GM18858 (cell line): ENCODE results near the gene MPND.

Experiments used
- ATAC-seq: cut with Tn5 transposase; IDR thresholded peaks from one replicate; pipeline ENCODE4 v1.9.1; 2021; ENCODE audit not compliant: unreplicated experiment

The MPND gene, protein sequence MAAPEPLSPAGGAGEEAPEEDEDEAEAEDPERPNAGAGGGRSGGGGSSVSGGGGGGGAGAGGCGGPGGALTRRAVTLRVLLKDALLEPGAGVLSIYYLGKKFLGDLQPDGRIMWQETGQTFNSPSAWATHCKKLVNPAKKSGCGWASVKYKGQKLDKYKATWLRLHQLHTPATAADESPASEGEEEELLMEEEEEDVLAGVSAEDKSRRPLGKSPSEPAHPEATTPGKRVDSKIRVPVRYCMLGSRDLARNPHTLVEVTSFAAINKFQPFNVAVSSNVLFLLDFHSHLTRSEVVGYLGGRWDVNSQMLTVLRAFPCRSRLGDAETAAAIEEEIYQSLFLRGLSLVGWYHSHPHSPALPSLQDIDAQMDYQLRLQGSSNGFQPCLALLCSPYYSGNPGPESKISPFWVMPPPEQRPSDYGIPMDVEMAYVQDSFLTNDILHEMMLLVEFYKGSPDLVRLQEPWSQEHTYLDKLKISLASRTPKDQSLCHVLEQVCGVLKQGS

DNA sequence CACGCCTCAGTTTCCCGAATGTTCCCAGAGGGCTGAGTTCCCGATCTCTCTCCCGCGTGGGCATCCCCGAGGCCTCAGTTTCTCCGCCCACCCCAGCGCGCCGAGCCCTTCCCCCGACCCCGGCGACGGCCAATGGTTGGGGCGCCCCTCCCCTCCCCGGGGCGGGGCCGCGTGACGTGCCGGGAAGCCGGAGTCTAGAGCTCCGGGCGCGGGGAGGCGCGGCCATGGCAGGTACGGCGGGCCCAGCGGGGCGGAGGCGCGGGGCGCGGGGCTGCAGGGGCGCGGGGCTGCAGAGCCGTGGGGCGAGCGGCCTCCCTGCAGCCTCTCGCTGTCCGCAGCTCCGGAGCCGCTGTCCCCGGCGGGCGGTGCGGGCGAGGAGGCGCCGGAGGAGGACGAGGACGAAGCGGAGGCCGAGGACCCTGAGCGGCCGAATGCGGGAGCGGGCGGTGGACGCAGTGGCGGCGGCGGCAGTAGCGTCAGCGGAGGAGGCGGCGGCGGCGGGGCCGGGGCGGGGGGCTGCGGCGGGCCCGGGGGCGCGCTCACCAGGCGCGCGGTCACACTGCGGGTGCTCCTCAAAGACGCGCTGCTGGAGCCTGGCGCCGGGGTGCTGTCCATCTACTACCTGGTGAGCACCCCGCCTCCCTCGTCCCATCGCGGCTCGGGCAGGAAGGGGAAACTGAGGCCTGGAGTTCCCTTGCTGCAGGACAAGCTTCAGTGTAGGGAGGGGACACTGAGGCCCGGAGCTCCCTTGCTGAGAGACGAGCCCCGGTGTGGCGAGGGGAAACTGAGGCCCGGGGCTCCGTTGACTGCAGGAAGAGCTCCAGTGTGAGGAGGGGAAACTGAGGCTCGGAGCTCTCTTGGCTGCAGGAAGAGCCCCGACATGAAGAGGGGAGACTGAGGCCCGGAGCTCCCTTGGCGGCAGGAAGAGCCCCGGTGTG is at the start of gene MPND:
Gene MPND, plus strand, starts transcription at position 193 of the 938 bp plus-strand sequence. Its CDS starts 32 bp downstream, at position 225.
- peak; percentile 31 for ATAC-seq

DNA sequence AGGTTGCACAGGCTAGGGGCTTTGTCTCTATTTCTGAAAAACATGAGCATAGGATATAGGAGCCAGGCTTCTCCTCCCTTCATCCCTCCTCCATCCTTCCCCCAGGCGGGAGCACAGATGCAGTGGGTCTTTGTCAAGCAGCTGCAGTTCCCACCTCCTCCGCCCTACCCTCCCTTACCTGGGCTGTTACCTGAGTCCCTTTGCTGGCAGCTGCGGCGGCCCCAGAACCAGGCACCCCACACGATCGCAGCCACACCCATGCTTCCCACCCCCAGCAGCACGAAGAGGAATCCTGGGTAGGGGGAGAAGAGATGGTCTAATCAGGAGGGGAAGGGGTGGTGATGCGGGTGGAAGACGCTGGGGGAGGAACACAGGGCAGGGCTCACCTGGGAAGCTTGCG is 49.0 kb upstream of the MPND start:
- no peak for ATAC-seq

DNA sequence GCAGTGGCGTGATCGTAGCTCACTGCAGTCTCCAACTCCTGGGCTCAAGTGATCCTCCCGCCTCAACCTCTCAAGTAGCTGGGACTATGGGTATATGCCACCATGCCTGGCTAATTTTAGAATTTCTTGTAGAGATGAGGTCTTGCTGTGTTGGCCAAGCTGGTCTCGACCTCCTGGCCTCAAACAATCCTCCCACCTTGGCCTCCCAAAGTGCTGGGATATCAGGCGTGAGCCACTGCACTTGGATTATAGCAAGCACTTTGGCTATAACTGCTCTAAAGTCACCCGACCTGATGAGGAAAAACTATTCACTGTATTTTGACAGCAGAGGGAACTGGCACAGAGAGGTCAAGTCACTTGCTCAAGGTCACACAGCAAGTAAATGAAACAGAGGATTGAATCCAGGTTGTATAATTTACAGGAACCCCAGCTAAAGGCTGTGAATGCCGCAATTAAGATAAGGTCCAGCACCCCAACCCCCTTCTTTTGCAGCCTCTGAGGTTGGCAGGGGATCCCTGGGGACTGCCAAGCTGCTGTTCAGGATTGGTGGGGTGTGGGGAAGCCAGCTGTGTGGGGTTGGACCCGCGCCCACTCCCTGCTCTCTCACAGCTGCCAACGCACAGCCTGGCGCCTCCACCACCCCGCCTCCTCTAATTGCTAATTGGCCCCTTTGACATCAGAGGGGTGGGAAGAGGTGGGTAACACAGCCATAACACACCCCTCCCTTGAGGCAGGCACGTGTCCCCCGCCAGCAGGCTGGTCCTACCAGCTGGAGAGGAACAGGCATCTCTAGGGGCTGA is 47.2 kb upstream of the MPND start:
- no peak for ATAC-seq

DNA sequence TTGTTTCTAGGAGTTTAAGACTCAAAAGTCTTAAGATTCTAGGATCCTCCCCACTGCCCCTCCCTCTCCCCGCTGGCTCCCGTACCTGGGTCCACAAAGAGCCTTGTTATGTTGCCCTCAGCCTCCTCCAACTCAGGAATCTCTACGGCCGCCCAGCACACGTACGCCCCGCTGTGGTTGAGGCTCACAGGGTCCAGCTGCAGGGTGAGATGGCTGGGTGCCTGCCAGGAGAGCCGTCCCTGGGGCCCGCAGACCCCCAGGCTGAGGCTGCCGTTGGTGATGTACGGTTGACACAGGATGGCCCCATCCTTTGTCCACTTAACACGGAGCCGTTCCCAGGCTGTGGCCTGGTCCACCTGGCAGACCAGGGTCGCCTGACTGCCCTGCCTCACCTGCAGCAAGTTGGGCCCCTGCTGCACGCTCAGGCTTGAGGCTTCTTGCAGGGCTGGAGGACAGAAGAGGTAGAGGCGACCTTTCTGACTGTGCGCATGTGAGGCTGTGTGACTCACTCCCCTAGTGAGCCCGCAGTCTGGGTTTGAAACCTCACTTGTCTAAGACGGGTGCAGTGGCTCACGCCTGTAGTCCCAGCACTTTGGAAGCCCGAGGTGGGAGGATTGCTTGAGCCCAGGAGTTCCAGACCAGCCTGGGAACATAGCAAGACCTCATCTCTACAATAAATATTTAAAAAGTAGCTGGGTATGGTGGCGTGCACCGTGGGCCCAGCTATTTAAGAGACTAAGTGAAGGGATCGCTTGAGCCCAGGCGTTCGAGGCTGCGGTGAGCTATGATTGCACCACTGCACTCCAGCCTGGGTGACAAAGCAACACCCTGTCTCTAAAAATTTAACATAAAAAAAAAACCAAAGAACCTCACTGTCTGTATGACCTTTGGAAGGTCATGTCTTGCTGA is 45.2 kb upstream of the MPND start:
- no peak for ATAC-seq

DNA sequence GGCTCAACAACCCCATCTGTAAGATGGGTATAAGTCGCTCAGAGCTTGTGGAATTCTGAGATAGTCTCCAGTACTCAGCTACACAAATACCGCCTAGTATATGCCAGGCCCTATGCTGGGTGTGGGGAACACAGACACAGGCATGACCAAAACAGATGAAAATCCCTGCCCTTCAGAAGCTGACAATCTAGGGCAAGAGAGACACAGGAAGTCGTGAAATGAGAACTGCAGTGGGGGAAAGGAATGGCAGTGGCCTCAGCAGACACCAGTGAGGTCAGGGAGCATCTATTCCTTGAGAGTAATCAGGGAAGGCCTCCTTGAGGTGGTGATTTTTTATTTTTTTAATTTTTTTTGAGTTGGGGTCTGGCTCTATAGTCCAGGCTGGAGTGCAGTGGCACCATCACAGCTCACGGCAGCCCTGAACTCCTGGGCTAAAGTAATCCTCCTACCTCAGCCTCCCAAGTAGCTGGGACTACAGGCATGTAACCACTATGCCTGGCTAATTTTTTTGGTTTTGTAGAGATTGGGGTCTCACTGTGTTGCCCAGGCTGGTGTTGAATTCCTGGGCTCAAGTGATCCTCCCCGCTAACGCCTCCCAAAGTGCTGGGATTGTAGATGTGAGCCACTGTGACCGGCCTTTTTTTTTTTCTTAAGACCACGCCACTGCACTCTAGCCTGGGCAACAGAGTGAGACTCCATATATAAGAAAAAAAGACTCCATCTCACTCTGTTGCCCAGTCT is 44.4 kb upstream of the MPND start:
- ATAC-seq = no peak

DNA sequence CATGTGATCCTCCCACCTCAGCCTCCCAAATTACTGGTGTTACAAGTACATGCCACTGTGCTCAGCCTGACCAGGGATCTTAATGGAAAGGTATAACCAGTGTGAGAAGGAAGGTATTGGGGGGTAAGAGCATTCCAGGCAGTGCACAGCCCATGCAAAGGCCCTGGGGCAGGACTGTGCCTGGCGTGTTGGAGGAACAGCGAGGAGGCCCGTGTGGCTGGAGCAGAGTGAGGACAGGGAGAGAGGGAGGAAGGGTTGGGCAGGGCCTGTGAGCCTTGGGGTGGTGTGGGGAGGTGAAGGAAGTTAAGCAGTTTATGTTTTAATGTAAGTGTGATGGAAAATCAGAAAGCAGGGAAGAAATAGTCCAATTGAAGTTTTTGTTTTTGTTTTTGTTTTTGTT is 42.8 kb upstream of the MPND start:
- no peak for ATAC-seq

DNA sequence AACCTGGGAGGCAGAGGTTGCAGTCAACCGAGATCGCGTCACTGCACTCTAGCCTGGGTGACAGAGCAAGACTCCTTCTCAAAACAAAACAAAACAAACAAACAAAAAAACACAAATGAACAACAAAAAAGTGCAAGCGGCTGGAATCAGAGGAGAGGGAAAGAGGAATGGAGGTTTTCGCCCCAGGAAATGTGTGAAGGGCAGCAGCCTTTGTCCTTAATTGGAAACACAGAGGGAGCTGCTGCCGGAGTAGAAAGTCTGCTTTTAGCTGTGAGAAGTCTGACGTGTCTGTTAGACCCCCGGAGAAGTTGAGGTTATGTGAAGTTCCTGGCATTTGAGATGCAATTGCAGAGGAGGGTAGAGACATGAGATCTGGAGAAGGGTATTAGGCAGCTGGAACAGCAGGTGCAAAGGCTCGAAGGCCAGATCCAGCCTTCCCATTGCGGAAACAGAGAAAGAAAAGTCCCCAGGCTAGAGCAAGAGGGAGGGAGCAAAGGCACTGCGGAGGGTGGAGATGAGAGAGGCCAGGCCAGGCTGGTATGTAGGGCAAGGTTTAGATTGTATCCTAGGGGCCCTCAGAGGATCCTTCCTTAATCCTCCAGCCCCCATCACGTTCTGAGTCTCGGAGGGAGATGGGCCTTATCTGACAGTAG is 41.6 kb upstream of the MPND start:
- no peak for ATAC-seq

DNA sequence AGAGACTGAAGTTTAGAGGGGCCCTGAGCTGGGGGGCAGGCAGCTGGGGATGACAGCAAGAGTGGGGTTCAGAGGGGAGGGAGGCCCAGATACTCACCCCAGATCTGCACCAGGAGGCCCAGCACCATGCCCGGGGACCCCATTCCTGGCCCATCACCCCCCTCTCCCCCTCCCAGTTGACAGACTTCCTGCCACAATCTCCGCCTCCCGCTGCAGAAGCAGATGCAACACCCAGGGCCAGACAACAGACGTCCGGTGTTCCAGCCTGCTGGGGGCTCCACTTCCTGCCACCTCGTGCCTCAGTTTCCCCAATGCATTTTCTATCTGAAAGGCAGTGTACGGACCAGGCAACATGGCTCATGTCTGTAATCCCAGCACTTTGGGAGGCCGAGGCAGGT is 41.1 kb upstream of the MPND start, which contains the start of gene TMIGD2:
Gene TMIGD2, minus strand, starts transcription at position 147 of the 398 bp plus-strand sequence. Its CDS starts 4 bp downstream, at position 143.
- ATAC-seq = no peak

DNA sequence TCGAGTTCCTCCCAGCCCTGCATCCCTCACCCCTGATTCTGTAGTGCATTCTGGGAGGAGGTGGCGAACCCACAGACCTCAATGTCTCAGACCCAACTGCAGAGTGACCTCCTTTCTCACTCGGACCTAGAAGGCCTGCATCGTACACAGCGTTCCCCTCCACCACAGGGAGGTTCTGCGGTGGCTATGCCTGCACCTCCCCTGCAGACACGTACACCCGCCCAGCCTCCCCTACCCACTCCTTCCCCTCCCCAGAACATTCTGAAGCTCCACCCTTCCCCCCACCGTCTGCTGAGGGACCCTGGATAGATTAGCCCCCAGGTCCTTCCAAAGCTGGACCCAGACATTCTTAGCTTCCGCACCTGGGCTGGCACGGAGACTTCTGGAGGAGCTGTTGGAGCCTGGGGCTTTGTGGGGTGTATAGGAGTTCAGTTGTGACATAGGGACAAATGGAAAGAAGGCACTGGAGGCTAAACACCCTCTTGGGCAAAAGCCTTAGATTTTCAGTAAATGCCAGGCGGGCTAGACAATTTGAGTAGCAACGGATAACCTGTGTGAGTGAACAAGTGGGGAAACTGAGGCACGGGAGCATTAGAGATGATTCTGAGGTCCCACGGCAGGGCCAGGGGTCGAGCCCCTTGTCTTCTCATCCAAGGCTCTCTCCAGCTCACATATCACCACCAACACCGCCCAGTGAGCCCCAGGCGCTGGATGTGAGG is 39.4 kb upstream of the MPND start:
- ATAC-seq = no peak

DNA sequence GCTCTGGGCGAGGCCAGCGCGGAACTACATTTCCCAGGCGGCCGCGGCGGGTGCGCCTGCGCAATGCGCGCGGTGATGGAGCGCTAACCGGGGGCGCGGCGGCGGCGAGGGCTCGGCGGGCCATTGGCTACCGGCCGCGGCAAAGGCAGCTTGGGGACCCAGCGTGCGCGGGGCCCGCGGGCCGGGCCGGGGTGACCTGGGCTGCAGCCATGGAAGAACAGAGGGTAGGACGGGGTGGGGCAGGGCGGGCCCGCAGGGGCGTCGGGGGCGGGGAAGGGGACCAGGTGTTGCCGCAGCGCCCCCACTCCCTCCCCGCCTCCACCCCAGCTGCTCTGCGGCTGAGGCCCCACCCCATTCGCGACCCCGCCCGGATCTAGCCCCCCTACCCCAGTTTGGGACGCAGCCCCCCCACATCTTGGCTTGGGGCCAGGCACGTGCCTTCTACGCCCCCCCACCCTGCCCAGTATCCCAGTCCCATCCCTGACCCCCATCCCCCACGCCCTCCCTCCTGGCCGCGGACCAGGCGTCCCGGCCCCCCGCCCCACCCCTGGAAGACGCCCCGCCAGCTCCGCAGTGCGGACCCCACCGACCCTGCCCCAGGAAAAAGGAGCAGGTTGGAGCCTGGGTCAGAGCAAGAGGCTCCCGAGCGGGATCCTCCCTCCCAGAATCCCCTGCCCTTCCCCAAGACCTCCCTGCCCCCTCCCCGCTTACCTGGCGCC is 38.7 kb upstream of the MPND start, which contains the start of gene FSD1:
Gene FSD1, plus strand, starts transcription at position 61 of the 719 bp plus-strand sequence. Its CDS starts 149 bp downstream, at position 210.
- ATAC-seq = no peak

DNA sequence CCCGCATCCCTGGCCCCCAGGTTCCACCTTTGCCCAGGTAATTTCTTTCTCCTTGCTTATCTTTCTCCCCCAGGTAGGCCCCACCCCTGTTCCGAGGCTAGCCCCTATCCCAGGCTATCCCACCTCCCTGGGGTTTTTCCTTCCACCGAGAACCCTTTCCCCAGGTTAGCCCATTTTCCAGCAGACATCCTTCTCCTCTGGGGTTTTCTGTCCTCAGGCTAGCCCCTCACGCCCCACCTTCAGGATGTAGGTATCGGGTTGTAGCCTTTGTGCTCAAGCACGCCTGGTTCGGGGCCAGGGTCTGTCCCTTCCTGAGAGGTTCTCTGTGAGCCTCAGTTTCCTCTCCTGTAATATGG is 38.1 kb upstream of the MPND start:
- no peak for ATAC-seq

DNA sequence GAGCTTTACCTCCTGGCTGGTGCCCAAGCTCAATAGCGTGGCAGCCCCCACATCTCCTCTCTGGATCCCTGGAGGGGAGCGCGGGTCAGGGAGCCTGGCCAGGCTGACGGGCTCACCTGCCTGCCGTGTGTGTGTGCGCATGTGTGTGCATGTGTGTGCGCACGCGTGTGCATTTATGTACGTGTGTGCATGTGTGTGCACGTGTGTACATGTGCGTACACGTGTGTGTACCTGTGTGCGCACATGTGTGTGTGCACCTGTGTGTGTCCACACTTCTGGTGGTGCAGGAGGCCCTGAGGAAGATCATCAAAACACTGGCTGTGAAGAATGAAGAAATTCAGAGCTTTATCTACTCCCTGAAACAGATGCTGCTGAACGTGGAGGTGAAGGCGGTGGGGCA is 37.7 kb upstream of the MPND start:
- ATAC-seq = no peak

DNA sequence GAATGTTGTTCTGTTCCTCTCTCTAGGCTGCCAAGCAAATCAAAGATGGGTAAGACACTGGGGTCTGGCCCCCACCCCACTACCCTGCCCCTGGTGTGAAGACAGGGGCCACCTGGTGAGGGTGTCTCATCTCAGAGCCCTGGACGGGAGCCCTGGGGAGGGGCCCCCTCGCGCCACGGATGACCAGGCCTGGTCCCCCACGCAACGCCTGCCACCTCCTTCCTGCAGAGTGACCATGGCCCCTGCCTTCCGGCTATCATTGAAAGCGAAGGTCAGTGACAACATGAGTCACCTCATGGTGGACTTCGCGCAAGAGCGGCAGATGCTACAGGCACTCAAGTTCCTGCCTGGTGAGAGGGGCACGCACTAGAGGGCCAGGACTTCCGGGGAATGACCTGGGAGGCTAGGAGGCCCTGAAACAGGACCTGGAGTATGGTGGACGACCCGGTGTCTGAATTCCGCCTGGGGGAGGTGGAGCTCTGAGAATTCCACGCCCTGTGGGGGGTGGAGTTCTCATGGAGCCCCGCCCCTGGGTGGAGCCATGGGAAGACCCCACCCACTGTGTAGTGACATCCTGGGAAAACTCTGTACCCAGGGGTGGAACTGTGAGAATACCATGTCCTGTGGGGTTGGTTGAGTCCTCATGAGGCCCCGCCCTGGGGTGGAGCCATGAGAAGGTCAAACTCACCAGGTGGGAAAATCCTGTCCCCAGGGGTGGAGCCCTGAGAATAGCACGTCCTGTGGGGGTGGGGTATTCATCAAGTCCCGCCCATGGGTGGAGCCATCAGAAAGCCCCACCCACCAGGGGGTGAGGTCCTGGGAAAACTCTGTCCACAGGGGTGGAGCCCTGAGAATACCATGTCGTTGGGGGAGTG is 32.9 kb upstream of the MPND start:
- no peak for ATAC-seq

DNA sequence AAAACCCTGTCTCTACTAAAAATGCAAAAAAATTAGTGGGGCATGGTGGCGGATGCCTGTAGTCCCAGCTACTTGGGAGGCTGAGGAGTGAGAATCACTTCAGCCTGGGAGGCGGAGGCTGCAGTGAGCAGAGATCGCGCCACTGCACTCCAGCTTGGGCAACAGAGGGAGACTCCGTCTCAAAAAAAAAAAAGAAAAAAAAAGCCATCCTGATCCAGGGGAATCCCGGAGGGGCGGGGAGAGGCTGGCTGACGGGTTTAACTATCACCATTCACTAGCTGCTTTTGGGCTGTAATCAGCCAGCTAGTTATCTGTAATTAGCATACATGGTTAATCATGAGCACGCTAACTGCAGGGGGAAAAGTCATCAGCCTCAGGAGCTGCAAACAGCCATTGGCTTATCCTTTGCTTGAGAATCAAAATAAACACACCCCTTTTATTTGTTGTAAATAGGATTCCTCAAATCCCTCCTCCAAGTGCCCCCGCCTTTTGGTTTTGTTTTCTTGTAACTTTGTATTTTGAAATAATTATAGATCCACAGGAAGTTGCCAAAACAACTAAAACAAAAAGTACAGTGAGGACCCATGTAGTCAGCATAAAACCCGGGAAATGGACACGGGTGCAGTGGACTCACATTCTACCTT is 29.4 kb upstream of the MPND start:
- ATAC-seq = no peak

DNA sequence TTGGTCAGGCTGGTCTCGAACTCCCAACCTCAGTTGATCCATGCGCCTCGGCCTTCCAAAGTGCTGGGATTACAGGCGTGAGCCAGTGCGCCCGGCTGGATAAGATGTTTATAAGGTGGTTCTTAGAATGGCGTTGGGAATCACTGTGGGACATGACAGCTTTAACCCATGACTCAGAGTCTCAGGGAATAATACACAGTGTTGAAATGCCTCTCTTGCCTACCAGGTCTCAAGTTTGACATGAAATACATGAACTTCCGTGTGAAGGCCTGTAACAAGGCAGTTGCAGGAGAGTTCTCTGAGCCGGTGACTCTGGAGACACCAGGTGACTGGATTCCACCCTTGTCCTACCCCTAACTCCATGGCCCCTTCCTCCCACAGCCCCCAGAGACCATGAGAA is 26.4 kb upstream of the MPND start:
- no peak for ATAC-seq

DNA sequence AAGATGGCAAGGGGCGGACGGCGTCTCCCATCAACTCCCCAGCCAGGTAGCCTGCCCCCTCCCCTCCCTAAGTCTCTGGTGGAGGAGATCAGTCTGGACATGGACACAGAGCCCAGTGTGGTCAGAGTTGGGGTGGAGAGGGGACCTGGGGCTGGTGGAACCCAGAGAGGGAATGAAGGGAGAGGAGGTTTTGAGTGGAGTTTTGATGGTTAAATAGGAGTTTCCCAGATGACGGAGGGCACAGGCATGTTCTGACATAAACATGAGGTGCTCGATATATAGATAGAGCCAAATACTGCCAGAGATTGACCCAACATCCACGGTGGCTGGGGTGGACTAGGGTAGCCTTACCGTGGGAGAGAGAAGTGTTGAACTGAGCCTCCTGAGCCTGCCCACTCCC is 24.9 kb upstream of the MPND start:
- no peak for ATAC-seq
